GM19025 (cell line): ENCODE data around the gene KRT16.
"Not testable (repeated sequence)": the region's sequence is repeated elsewhere in the genome, so short reads cannot be mapped to it uniquely, and the experiment has no call there.

Source experiments
- ATAC-seq: cut with Tn5 transposase; IDR thresholded peaks from one replicate; pipeline ENCODE4 v1.9.1; 2021; ENCODE audit warnings: mild to moderate bottlenecking, low read depth, moderate library complexity; ENCODE audit not compliant: unreplicated experiment

The KRT16 gene

DNA sequence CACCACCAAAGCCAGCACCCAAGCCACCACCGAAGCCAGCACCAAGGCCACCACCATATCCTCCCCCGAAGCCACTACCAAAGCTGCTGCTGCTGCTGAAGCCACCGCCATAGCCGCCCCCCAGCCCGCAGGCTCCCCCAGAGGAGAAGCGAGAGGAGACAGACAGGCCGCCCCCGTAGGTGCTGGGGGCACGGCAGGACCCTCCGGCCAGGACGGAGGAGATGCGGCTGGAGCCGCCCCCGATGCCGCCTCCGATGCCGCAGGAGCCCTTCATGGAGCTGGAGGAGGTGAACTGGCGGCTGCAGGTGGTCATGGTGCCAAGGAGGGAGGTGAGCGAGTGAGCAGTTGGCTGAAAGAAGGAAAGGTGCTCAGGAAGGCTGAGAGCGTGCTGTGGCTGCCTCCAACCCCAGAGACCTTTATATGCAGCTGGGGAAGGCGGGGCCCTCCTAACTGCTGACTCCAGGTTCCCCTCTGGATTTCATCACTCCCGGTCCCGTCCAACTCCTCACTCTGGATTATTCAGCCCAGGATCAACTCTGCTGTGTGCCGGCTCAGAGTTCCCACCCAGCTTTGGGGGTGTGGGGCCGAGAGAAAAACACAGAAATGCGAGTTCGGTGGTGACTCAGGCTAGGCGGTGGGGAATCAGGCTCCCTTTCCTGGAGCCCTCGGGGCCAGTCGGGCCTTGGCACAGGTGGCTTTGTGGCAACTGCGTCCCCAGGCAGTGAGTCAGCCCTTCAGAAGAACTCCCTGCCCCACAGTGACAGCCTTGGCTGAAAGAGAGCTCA lies at the start of gene KRT16:
KRT16 (minus strand) TSS at position 392 of the 785 bp plus-strand sequence; CDS start at position 313, 79 bp downstream.
- not testable (repeated sequence) for ATAC-seq

GRCh38 chr17:41660221-41660711 lies 47.7 kb upstream of the KRT16 start:
- no peak for ATAC-seq

DNA sequence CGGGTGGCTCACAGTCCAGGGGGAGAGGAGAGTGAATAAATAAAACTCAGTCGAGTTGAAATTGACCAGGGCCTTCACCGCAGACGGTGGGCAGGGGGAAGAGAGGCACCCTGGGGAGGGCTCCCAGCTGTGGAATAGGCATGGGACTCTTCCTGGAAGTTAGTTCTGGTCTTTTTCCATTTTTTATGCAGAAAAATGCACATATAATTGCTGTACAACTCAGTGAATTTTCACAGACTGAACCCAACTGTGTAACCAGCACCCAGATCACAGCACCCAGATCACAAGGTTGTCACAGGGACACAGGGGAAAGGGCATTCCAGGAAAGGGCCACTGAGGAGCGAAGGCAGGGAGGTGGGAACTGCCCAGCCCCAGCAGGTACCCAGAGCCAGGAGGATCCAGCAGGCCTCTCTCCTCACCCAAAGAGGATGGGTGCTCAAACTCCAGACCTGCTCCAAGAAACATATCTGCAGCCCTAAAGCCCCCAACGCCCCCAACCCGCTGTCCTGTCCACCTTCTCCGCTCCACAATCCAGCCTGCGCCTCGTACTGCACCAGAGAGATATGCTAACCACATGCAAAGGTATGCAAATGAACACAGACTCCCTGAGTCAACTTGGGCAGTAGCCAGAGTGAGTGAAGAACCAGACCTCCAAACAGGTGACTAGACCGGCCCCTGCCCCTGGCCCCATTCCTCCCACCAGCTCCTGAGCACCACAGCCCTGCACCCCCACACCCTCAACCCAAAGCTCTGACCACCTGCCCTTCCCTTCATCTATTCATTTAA lies 47.1 kb upstream of the KRT16 start:
- no peak for ATAC-seq

- no peak for ATAC-seq
Measured at GRCh38 chr17:41658846-41659245, 46.3 kb upstream of the KRT16 start.

DNA sequence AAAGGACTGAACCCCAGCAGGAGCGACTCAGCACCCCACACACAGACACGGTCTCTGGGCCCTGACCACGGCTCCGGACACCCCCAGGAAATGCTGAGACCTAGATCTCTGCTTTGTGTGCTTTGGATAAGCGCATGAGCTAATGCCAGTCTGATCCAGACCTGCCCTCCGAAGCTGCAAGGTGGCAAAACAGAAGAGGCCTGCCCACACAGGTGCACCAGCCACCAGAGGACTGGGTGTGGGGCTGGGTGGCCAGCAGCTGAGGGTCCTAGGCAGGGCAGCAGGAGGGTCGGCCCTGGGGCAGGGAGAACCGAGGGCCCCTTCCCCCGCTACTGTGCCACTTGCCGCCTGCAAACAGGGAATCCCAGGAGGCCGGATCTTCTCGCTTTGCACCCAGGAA lies 45.4 kb upstream of the KRT16 start:
- ATAC-seq: no peak

GRCh38 chr17:41657176-41657754 lies 44.7 kb upstream of the KRT16 start:
- no peak for ATAC-seq

DNA sequence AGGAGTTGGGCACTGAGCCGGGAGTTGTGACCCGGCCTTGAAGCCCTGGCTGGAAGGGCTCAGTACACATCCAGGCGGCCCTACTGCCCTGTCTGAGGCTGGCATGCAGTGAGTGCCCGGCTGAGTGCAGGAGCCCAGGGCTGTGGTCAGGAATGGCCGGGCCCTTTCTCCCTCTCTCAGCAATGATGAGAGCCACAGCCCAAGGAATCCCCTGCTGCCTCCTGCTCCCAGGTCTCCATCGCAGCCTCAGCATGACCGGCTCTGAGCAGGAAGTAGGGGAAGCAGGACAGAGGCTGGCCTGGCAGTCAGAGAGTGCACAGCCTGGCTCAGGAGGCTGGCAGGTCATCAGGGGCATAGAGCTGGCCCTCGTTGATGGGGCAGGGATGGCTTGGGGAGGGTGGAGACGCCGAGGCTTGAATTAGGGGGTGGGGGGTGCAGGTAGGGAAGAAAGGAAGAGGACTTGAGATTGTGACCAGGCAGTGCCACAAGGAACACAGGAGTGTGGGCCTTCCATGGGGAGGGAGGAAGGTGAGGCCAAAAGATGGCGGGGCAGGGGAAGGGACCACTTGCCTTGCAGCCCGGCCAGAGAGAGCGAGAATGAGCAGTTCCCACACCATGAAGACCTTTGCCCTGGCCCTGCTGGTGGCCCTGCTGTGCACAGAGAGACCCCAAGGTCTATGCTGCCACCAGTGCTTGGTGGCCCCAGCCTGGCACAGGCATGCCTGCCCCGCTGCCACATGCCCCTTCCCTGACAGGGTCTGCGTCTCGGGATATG lies 43.9 kb upstream of the KRT16 start:
- no peak for ATAC-seq

DNA sequence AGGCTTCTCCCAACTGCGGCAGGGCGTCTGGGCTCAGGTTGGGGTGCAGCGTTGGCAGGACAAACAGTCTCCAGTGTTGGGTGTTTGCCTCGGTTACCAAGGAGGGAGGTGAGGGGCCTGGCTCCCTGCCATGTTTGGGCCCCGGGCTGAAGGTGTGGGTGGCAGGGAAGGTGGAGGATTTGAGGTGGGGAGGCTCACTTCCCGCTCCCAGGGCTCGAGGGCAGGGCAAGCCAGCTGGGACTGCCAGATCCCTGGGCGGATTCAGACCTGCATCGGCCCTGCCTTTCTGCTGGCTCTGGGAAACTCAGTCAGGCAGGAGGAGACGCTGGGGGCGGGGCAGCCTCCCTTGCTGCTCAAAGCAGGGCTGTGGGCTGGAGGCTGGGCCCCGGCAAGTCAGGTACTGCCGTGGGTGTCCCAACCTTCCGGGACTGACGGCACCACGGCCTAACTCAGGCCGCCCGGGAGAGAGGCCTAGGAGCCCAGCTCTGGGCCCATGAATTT lies 43.1 kb upstream of the KRT16 start:
- ATAC-seq: no peak

DNA sequence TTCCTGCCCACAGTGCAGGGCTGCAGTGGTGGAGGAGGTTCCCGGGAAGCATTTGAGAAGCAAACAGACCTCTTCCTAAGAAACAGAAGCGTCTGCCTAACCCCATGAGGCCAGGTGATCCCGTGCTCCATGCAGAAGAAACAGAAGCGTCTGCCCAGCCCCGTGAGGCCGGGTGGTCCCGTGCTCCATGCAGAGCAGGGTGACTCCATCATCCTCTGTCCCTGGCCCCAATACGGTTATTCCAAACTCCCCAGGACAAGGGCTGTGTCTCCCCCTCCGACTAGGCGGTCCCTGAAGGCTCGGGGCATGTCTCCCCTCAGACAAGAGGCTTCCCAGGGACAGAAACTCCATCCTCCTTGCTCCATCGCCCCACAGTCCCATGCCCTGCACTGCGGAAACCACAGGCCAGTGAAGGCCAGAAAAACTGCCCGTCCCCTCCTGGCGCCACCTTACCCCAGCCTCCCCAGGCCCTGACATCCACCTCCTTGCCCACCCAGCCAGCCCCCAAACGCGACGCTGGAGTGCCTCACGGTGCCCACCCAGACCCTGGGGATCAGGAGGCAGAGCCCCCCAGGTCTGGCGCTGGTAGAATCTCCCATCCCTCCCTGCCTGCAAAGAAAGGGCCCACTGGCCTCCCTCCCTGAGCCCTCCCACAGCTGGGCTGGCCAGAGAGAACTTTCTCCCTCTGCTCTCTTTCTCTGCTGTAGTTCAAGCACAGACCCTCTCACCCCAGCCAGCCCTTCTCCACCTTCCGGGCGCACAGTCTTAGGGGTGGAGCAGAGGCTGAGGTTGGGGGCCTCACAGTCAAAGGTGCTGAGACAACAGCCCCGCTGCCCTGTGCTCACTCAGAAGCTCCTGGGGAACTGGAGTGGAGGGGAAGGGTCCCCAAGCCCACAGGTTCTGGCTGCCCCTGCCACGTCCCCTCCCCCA lies 42.4 kb upstream of the KRT16 start:
- ATAC-seq: no peak

DNA sequence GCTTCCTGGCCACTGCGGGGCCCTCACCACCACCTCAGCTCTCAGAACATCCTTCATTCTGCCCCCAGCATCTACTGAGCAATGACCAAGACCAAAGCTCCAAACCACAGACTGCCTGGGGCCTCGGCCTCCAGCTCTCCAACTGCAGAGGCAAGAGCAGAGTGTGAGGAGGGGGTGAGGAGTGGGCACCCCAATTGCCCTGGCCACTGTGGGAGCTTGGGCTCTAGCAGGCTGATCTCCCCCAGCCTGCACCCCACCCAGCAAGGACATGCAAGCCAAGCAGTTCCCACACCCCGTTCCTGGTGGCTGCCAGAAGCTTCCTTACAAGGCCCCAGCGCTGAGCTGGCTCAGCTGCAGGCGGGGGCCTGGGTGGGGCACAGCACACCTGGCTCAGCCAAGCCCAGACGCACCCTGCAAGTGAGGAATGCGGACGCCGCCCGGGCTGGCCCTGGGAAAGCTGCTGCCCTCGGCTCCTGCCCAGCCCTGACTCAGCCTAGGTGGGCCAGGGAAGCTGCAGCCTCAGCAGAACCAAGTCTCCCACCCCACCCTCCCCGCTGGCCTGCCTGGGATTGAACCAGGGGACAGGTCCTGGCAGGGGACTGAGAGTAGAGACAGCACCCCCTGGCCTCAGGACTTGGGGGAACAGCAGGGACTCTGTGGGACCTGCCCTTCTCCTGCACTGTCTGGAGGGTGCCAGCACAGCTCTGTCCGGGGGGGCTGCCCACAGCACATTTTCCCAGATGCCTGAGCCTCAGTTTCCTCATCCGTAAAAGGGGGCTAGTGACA lies 41.5 kb upstream of the KRT16 start:
- ATAC-seq: no peak

DNA sequence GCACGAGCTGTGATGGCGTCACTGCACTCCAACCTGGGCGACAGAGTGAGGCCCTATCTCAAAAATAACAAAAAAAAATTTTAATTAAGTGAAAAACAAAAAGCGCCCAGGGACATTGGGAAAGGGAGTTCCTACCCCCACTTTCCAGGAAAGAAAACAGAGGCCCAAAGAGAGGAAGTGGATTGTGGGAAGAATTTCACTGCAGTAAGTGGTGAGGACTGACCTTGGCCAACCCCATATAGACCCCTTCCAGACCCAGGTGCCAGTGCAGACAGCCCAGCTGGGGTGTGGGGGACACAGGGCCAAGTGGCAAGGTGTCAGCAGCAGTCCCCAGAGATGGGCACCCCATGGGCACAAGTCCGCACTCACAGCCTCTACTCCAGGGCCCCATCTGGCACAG lies 40.9 kb upstream of the KRT16 start:
- no peak for ATAC-seq

DNA sequence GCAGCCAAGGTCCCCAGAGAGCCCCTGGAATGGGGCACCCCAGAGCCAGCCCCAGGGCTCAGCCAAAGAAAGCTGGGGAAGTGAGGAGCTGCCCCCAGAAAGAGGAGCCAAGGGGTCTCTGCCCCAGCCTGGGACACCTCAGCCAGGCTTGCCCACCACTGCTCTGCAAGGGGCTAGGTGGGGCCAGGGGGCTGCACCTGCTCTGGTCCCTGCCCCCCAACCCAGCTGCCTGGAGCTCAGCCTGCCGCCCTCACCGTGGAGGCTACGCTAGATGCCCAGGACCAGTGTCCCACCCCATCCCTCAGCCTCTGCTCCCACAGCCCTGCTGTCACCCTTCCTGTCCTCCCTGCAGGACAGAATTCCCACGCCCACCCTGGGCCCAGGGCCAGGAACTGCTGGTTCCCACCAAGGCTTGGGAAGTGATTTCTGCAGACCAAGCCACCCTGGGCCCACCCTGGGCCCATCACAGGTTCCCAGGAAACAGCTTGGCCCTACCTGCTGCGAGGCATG lies 39.9 kb upstream of the KRT16 start:
- ATAC-seq: no peak

DNA sequence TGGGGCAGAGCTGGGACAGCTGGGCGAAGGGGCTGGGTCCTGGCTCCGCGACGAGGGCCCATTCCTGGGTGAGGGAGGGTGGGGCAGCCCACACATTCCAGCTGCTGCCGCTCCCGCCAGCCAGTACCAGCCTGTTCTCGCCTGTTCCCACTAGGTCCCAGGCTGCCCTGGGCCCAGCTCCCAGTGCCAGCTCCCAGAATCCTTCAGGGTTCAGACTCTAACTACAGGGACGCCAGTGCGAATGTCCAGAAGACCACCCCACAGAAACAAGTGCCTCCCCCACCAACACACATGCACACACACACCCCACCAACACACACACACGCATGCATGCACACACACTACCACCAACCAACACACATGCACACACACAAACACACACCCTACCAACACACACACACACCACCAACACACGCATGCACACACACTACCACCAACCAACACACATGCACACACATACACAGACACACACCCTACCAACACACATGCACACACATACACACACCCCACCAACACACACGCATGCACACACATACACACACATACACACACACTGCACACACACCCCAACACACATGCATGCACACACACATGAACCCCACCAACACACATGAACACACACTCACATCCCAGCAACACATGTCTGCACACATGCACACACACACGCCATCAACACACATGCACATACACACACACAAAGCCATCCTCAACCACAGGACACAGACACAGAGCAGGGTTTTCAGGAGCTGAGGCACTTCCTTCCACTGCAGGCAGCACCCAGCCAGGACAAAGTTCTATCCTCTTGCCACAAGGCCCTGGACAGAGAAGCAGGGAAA lies 39.3 kb upstream of the KRT16 start:
- ATAC-seq: no peak

DNA sequence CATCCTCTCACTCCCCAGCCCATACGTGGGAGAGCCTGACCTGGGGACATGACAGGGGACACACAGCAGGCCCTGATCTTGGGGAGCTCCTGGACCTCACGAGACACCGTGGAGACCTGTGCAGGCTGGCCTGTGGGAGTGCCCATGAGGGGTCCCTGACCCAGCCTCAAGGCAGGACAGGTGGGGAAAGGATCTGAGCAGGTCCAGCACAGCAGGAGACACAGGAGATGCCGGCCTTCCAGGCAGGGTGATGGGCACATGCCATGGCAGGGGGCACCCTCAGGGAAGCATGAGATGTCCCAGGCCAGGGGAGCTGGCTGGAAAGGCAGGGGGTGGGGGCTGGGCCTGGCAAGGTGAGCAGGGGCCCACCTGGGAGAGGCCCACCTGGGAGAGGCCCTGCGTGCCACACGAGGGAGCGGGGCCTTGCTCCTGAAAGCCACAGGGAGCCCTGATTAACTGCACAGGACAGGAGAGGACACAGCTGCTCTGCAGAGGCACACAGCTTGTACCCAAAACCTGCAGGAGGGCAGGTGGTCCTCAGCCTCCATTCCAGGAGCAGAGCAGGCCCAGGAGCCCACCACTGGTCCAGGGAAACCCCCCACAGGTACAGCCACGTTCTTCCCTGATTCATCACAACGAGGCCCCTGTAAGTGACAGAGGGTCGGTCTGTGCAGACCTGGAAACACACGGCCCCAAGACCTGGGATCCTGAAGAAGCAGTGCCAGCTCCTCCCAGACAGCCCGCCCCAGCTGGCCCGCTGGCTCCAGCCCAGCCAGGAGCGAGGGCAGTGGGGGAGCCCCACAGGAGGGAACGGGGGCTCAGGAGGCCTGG lies 38.4 kb upstream of the KRT16 start:
- no peak for ATAC-seq

GRCh38 chr17:41649923-41650519 lies 37.5 kb upstream of the KRT16 start:
- ATAC-seq: no peak
